ENCODE data around the gene KRT36. TPM values are rescaled to one million over a fixed set of nuclear protein-coding genes. Genes with fewer than 3 reads are reported as not detected.

KRT36 gene
- total RNA-seq, 2 donors from 2014 or later: not detected

DNA sequence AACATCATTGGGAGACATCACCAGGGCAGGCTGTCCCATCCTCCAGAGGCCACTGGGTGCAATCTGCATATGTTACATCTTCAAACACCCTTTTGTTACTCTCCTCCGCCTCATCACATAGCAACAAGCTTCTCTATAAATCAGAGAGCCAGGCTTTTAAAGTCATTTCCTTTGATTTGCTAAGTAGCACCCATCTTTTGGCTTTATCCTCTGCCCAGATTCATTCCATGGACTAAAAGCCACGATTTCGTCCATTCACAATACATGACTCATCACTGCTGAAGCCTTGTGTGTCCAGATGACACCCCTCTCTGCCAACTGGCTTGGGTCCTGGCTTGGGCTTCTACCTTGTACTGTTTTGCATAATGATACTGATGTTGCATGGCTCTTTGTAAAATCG, 47.0 kb downstream of the KRT36 start:
- Mint-ChIP-seq H3K27me3 (ENCODE audit: insufficient read depth) (peaks cover 7% of the 10 kb centered on the region), H3K27ac (no peak overlapping the region), H3K4me1 (no peaks in the 10 kb centered on the region), H3K36me3 (ENCODE audit: low read depth) (no peaks in the 10 kb centered on the region), H3K4me3 (no peak overlapping the region), H3K9me3 (no peaks in the 10 kb centered on the region)
- no peak overlapping the region for H3K9ac ChIP-seq (ENCODE audit: extremely low read depth, low read length, poor library complexity, severe bottlenecking)
- DNase-seq: no peak
- 79 to 86% methylated on average over 4 of the region's 4 CpGs for WGBS, 2 experiments (ENCODE audit: insufficient coverage in 1 of 2, insufficient read length in 1 of 2)
- no peaks in the 10 kb centered on the region for H3K9me3 ChIP-seq (ENCODE audit: control insufficient read depth, low read length)
- no peaks in the 10 kb centered on the region for H3K27me3 ChIP-seq (ENCODE audit: control insufficient read depth, insufficient read depth, low read length, poor library complexity, severe bottlenecking)
- TF ChIP-seq, protein P1, sequence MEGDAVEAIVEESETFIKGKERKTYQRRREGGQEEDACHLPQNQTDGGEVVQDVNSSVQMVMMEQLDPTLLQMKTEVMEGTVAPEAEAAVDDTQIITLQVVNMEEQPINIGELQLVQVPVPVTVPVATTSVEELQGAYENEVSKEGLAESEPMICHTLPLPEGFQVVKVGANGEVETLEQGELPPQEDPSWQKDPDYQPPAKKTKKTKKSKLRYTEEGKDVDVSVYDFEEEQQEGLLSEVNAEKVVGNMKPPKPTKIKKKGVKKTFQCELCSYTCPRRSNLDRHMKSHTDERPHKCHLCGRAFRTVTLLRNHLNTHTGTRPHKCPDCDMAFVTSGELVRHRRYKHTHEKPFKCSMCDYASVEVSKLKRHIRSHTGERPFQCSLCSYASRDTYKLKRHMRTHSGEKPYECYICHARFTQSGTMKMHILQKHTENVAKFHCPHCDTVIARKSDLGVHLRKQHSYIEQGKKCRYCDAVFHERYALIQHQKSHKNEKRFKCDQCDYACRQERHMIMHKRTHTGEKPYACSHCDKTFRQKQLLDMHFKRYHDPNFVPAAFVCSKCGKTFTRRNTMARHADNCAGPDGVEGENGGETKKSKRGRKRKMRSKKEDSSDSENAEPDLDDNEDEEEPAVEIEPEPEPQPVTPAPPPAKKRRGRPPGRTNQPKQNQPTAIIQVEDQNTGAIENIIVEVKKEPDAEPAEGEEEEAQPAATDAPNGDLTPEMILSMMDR (conservative IDR thresholded peaks at IDR 0.05): no peak
- H3K4me1 ChIP-seq (ENCODE audit: control insufficient read depth, insufficient read depth, low read length): no peaks in the 10 kb centered on the region
- no peak overlapping the region for H3K27ac ChIP-seq (ENCODE audit: low read depth, low read length)
- H3K36me3 ChIP-seq (ENCODE audit: control insufficient read depth, insufficient read depth, low read length): no peaks in the 10 kb centered on the region
- no peak overlapping the region for H3K4me3 ChIP-seq (ENCODE audit: low read length)

- H3K27me3 Mint-ChIP-seq (ENCODE audit: insufficient read depth): peaks cover 7% of the 10 kb centered on the region
- Histone ChIP-seq H3K4me1 (ENCODE audit: control insufficient read depth, insufficient read depth, low read length) (no peaks in the 10 kb centered on the region), H3K9me3 (ENCODE audit: control insufficient read depth, low read length) (no peaks in the 10 kb centered on the region), H3K9ac (ENCODE audit: extremely low read depth, low read length, poor library complexity, severe bottlenecking) (no peak within 1 kb of the TSS), H3K36me3 (ENCODE audit: control insufficient read depth, insufficient read depth, low read length) (no peaks in the 10 kb centered on the region), H3K27ac (ENCODE audit: low read depth, low read length) (no peak within 1 kb of the TSS), H3K4me3 (ENCODE audit: low read length) (no peak within 1 kb of the TSS), H3K27me3 (ENCODE audit: control insufficient read depth, insufficient read depth, low read length, poor library complexity, severe bottlenecking) (no peaks in the 10 kb centered on the region)
- H3K4me3 Mint-ChIP-seq: no peak within 1 kb of the TSS
- H3K27ac Mint-ChIP-seq: no peak within 1 kb of the TSS
- H3K4me1 Mint-ChIP-seq: no peaks in the 10 kb centered on the region
- TF ChIP-seq, protein P1 (conservative IDR thresholded peaks at IDR 0.05): no peak
- no peaks in the 10 kb centered on the region for H3K36me3 Mint-ChIP-seq (ENCODE audit: low read depth)
- no peak for DNase-seq
- H3K9me3 Mint-ChIP-seq: no peaks in the 10 kb centered on the region
- 90 to 94% methylated on average over 9 to 10 of the region's 10 CpGs for WGBS, 2 experiments (ENCODE audit: insufficient coverage in 1 of 2, insufficient read length in 1 of 2)
These were observed 49.1 kb downstream of the KRT36 start, which contains the start of gene KRT38 for GRCh38 chr17:41440531-41441033. Gene KRT38 (minus strand): TSS chr17:41440983. CDS start chr17:41440921, 62 bp downstream.

GRCh38 chr17:41439375-41439774, 50.3 kb downstream of the KRT36 start:
- Histone ChIP-seq H3K36me3 (ENCODE audit: control insufficient read depth, insufficient read depth, low read length) (no peaks in the 10 kb centered on the region), H3K9ac (ENCODE audit: extremely low read depth, low read length, poor library complexity, severe bottlenecking) (no peak overlapping the region), H3K4me1 (ENCODE audit: control insufficient read depth, insufficient read depth, low read length) (no peaks in the 10 kb centered on the region), H3K27ac (ENCODE audit: low read depth, low read length) (no peak overlapping the region), H3K9me3 (ENCODE audit: control insufficient read depth, low read length) (no peaks in the 10 kb centered on the region), H3K4me3 (ENCODE audit: low read length) (no peak overlapping the region), H3K27me3 (ENCODE audit: control insufficient read depth, insufficient read depth, low read length, poor library complexity, severe bottlenecking) (no peaks in the 10 kb centered on the region)
- WGBS, 2 experiments (ENCODE audit: insufficient coverage in 1 of 2, insufficient read length in 1 of 2): 71 to 73% methylated on average over 5 of the region's 5 CpGs
- H3K4me3 Mint-ChIP-seq: no peak overlapping the region
- no peak for DNase-seq
- no peaks in the 10 kb centered on the region for H3K4me1 Mint-ChIP-seq
- H3K9me3 Mint-ChIP-seq: no peaks in the 10 kb centered on the region
- H3K27me3 Mint-ChIP-seq (ENCODE audit: insufficient read depth): peaks cover 6% of the 10 kb centered on the region
- H3K27ac Mint-ChIP-seq: no peak overlapping the region
- TF ChIP-seq, protein P1 (conservative IDR thresholded peaks at IDR 0.05): no peak
- no peaks in the 10 kb centered on the region for H3K36me3 Mint-ChIP-seq (ENCODE audit: low read depth)

All from endodermal cell (in vitro differentiated cells).